Left colon (tissue), 2 donors: ENCODE measurements around the gene PTPRG. TPM values are rescaled to one million over a fixed set of nuclear protein-coding genes. Genes with fewer than 3 reads are reported as not detected.

Experiments used
- ATAC-seq: fragments of 200-7000 bp; cut with Tn5 transposase; one replicate; pipeline ENCODE4 v1.9.1; 2020; ENCODE audit warnings: mild to moderate bottlenecking, moderate library complexity
- DNase-seq, 2 donors: peaks; one replicate each; pipeline ENCODE4 v3.0.0-alpha.2; 2020
- intact Hi-C, 2 donors: fragments of 100-400 bp; cut with DNase I in 1 of 2; cut with micrococcal nuclease in 1 of 2; formaldehyde crosslinking; loops; one replicate each; pipeline versions ENCODE4 v1.11.2 to v1.14.0; 2022; cut with DNase I, micrococcal nuclease
- total RNA-seq, 2 donors: library from RNA; stranded (reverse); fragmentation: NEBNext Ultra II Directional; extraction: Animal tissue kit (Norgen Biotek cat#: 25700); gene quantifications; one replicate each; pipeline ENCODE4 v1.2.1, GENCODE V29; 2021
- donor health status: DM: no; HTN: no; CAD: no.
- donor health status: DM: yes; HTN: yes; CAD: no.

Gene PTPRG
- total RNA-seq, 2 donors from 2014 or later: 26.0 to 33.4 TPM

DNA sequence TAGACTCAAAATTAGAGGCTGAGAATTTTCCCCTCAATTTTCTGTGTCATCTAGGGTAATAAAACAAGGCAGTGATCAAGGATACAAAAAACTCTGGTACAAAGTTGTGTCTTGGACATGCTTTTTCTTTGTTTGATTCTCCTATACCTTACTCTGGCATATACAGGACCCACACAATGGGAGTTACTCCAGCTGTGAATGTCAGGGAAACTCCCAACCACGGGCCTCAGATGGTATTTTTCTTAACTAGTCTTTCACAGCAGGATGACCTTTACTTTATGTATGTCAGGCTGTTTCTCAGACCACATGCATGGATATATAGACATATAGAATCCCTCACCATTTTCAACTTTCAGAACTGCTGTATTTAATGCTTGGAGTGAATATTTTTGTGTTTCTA lies 770.6 kb downstream of the PTPRG start:
- ATAC-seq (no peak), DNase-seq (no peak)
- intact Hi-C loops: no loop called here

DNA sequence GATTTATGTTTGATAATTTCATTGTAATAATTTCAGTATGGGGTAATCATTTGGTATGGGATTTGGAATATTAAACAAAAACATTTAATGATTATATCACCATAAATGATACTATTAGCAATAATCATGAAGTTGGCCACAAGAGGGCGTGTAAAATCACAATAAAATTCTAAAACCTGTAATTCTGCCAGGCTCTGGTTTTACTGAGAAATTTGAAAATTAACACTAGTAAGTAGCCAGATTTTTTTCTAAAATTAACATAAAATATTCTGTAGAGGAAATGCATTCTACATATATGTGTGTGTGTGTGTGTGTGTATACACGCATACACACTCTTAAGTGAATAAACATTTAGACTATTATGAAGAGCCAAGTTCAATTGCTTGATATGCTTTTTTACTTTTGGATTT lies 771.5 kb downstream of the PTPRG start:
- ATAC-seq (no peak), DNase-seq (no peak)
- intact Hi-C loops: no loop called here

DNA sequence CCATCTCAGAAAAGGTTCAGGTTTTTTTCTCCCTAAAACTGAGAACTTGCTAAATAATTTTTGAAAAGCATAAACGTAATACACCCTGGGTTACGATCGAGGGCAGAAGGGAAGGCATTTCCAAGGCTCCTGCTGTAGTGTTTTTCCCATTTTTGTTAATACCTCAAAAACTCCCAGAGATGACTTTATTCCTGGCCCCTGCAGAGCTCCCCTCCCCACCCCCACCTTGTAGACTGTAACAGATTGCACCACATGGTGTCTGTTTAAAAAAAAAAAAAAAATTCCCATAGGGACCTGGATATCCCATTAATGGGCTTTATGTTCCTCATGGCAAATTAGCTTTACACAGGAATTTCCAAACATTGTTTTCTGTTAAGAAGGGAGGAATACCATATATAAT lies 773.8 kb downstream of the PTPRG start:
- no peak for ATAC-seq
- intact Hi-C loops: no loop called here
- no peak for DNase-seq

DNA sequence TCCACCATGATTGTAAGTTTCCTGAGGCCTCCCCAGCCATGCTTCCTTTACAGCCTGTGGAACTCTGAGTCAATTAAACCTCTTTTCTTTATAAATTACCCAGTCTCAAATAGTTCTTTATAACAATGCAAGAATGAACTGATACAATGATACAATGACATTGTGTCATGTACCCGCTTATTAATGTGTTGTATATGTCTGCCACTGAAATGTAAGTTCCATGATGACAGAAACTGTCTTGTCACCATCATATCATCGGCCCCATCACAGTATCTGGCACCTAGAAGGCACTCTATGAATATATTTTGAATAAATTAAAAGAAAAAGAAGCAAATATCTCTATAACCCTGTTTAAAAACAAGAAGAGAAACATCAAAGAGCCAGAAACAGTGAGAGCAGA lies 782.4 kb downstream of the PTPRG start:
- ATAC-seq (no peak), DNase-seq (no peak)
- intact Hi-C loops: no loop called here
